Endothelial cell of umbilical vein (primary cell): Measurements from ENCODE around the gene HGFAC. TPM values are rescaled to one million over a fixed set of nuclear protein-coding genes. Genes with fewer than 3 reads are reported as not detected.

Experiments used
- BruUV-seq: library from RNA; stranded (reverse); fragments of 400-500 nt; replicated peaks from 2 replicates; lab custom pipeline; 2021; lab: Mats Ljungman, UMichigan
- CTCF ChIA-PET: fragments of 300-600, 350-600 bp; sonication (Branson Sonifier 250); formaldehyde crosslinking; loops from one replicate; lab custom pipeline; 2021; ENCODE audit warnings: antibody characterized with exemption, inconsistent platforms; lab: Charles Lee
- POLR2A ChIA-PET: fragments of 300-600, 350-600 bp; sonication (Branson Sonifier 250); formaldehyde crosslinking; loops from one replicate; lab custom pipeline; 2021; ENCODE audit warnings: antibody characterized with exemption, inconsistent platforms; lab: Charles Lee
- DNase-seq: peaks from one replicate; pipeline ENCODE4 v3.0.0-alpha.2; 2011; ENCODE audit warnings: low read depth, low spot score
- FAIRE-seq: peaks from 2 replicates; lab custom pipeline; 2011; peaks lifted over from hg19 to GRCh38; lab: Jason Lieb, UNC
- H2AFZ ChIP-seq: 2 replicates; pipeline ENCODE4 v1.6.0; 2012; ENCODE audit warnings: low read depth, low read length, control low read depth, inconsistent platforms
- H3K27ac ChIP-seq: 2 replicates; pipeline ENCODE4 v1.5.1; 2011; ENCODE audit warnings: low read depth, mild to moderate bottlenecking, control low read depth, low read length, moderate library complexity; ENCODE audit not compliant: insufficient read depth
- H3K27me3 ChIP-seq, 2 experiments: 2 replicates each; pipeline versions ENCODE4 v1.6.0 to v1.6.1; 2011; ENCODE audit warnings: low read length in 2 of 2, mixed read lengths in 1 of 2; ENCODE audit not compliant: control insufficient read depth in 2 of 2, insufficient read depth in 2 of 2
- H3K36me3 ChIP-seq, 2 experiments: 2 replicates in 1 of 2; 3 replicates in 1 of 2; pipeline ENCODE4 v1.5.1; 2011; ENCODE audit warnings: low read length in 2 of 2, mild to moderate bottlenecking in 1 of 2, moderate library complexity in 1 of 2; ENCODE audit not compliant: control insufficient read depth in 2 of 2, insufficient read depth in 2 of 2; ENCODE audit errors: extremely low read depth in 1 of 2
- H3K4me1 ChIP-seq: 3 replicates; pipeline ENCODE4 v1.5.1; 2011; ENCODE audit warnings: mild to moderate bottlenecking, low read length; ENCODE audit not compliant: control insufficient read depth, insufficient read depth; ENCODE audit errors: extremely low read depth
- H3K4me2 ChIP-seq: 2 replicates; pipeline ENCODE4 v1.6.1; 2011; ENCODE audit warnings: low read length, control low read depth, mixed read lengths; ENCODE audit not compliant: insufficient read depth
- H3K4me3 ChIP-seq, 3 experiments: fragments of 200-600 bp in 1 of 3; sonication (generic), shearing (Covaris generic) in 1 of 3; replicated peaks in 1 of 3; 2 replicates each; pipeline ENCODE4 v1.5.1; 2011 to 2016; ENCODE audit warnings: control low read depth in 3 of 3, low read length in 3 of 3, mild to moderate bottlenecking in 2 of 3, inconsistent platforms in 1 of 3, low read depth in 1 of 3, moderate library complexity in 1 of 3; ENCODE audit not compliant: insufficient read depth in 1 of 3
- H3K79me2 ChIP-seq: 2 replicates; pipeline ENCODE4 v1.6.0; 2012; ENCODE audit warnings: low read length, inconsistent platforms; ENCODE audit not compliant: control insufficient read depth, insufficient read depth
- H3K9ac ChIP-seq: replicated peaks from 2 replicates; pipeline ENCODE3; 2011; ENCODE audit warnings: low read length, control low read depth; ENCODE audit not compliant: insufficient read depth; ENCODE audit errors: extremely low read depth
- H3K9me1 ChIP-seq: replicated peaks from 3 replicates; pipeline ENCODE4 v1.6.0; 2011; ENCODE audit warnings: mild to moderate bottlenecking, low read length; ENCODE audit not compliant: control insufficient read depth, insufficient read depth; ENCODE audit errors: extremely low read depth
- H3K9me3 ChIP-seq: replicated peaks from 2 replicates; pipeline ENCODE4 v1.5.1; 2012; ENCODE audit warnings: low read length, inconsistent platforms; ENCODE audit not compliant: control insufficient read depth, insufficient read depth
- H4K20me1 ChIP-seq: replicated peaks from 2 replicates; pipeline ENCODE3; 2011; ENCODE audit warnings: mild to moderate bottlenecking, low read length; ENCODE audit not compliant: control insufficient read depth, insufficient read depth; ENCODE audit errors: extremely low read depth
- CTCF ChIP-seq, 2 donors: IDR thresholded peaks; 1 replicate in 1 of 2; 2 replicates in 1 of 2; pipeline ENCODE4 v1.5.1; 2011; ENCODE audit warnings: low read length in 2 of 2, mild to moderate bottlenecking in 2 of 2, moderate library complexity in 2 of 2, control low read depth in 1 of 2, inconsistent platforms in 1 of 2, low read depth in 1 of 2; ENCODE audit not compliant: insufficient read depth in 1 of 2; ENCODE audit errors: extremely low read depth in 1 of 2
- EZH2 ChIP-seq: IDR thresholded peaks from 2 replicates; pipeline ENCODE4 v1.6.1; 2012; ENCODE audit warnings: borderline replicate concordance, low read depth, mild to moderate bottlenecking, moderate library complexity, low read length, inconsistent platforms; ENCODE audit not compliant: severe bottlenecking
- MAX ChIP-seq: IDR thresholded peaks from 2 replicates; pipeline ENCODE4 v1.6.1; 2011; ENCODE audit not compliant: insufficient read depth, insufficient read length
- MYC ChIP-seq: IDR thresholded peaks from one replicate; pipeline ENCODE4 v1.6.1; 2011; ENCODE audit warnings: mild to moderate bottlenecking, low read depth, low read length
- POLR2A ChIP-seq: IDR thresholded peaks from 2 replicates; pipeline ENCODE4 v1.6.1; 2012; ENCODE audit warnings: low read depth, mild to moderate bottlenecking, control low read depth, low read length
- POLR2AphosphoS5 ChIP-seq: IDR thresholded peaks from 2 replicates; pipeline ENCODE4 v1.6.1; 2012; ENCODE audit warnings: low read depth, mild to moderate bottlenecking, control low read depth, low read length, moderate library complexity; ENCODE audit not compliant: insufficient read depth
- dilution Hi-C: fragments of 300-500 bp; cut with MboI; formaldehyde crosslinking; loops from one replicate; pipeline ENCODE4 v1.15.0; 2019; ENCODE audit warnings: low sequenced_read_pairs; ENCODE audit not compliant: extremely low pct_ligation_motif_present
- intact Hi-C: fragments of 100-400 bp; cut with micrococcal nuclease; formaldehyde crosslinking; loops from one replicate; pipeline ENCODE4 v1.10.0; 2022
- polyA plus RNA-seq, 4 experiments: library from polyadenylated mRNA; depleted of rRNA in 3 of 4; stranded (reverse) in 3 of 4; unstranded in 1 of 4; fragments of >200 nt; gene quantifications; 2 replicates each; pipeline versions ENCODE4 v1.2.1 to v1.2.3, GENCODE V29; 2011 to 2012; ENCODE audit warnings: missing spikeins in 1 of 4
- total RNA-seq: library from RNA; stranded (reverse); gene quantifications from 2 replicates; pipeline ENCODE4 v1.2.3, GENCODE V29; 2021

Gene HGFAC
- total and polyA plus RNA-seq, 2 donors (not counting 3 experiments of a cell fraction or from before 2014, with no cell fraction given) = 0.36 to 0.49 TPM

- TF ChIP-seq POLR2AphosphoS5 = no peak
- TF ChIP-seq POLR2A = no peak
- TF ChIP-seq EZH2 = no peak
- no peak for TF ChIP-seq MYC
- TF ChIP-seq MAX = no peak
- no peak for TF ChIP-seq CTCF (IDR thresholded peaks at IDR 0.05; ENCODE audit: extremely low read depth in 1 of 2, insufficient read depth in 1 of 2, low read depth in 1 of 2, low read length in 2 of 2)
- dilution Hi-C loops = no loop called here
- H3K9me1 ChIP-seq = no peaks in the 10 kb centered on the region
- H3K4me3 ChIP-seq = no peak overlapping the region
- H3K9ac ChIP-seq = no peak overlapping the region
- H3K9me3 ChIP-seq = no peaks in the 10 kb centered on the region
- FAIRE-seq = no peak
- H3K4me1 ChIP-seq = no peaks in the 10 kb centered on the region
- intact Hi-C loops = no loop called here
- H3K4me2 ChIP-seq = no peak overlapping the region
- no peak overlapping the region for H2AFZ ChIP-seq
- no peak for DNase-seq
- H3K79me2 ChIP-seq = no peaks in the 10 kb centered on the region
- no peaks in the 10 kb centered on the region for H4K20me1 ChIP-seq
- CTCF ChIA-PET = no interaction called here
- BruUV-seq = no TSS peak
- no peak overlapping the region for H3K27ac ChIP-seq
- no peaks in the 10 kb centered on the region for H3K36me3 ChIP-seq
- POLR2A ChIA-PET = no interaction called here
- H3K27me3 ChIP-seq = peaks cover 7 to 9% of the 10 kb centered on the region in 2 experiments
These were observed 23.3 kb downstream of the HGFAC start for GRCh38 chr4:3464911-3465697.
